ENCODE results near the gene TMEFF2. TPM values are rescaled to one million over a fixed set of nuclear protein-coding genes. Genes with fewer than 3 reads are reported as not detected.

The TMEFF2 gene
- total and polyA plus RNA-seq, 2 of the 8 experiments (the other 6 are each of a cell fraction or from before 2014, with no cell fraction given), result 0.91 to 3.7 TPM

- no peaks in the 10 kb centered on the region for H3K23me2 ChIP-seq (ENCODE audit: low read depth, low read length)
- DNase-seq (ENCODE audit: low read depth in 1 of 2, low spot score in 2 of 2), result no peak
- H3K79me1 ChIP-seq (ENCODE audit: low read depth, low read length), result no peaks in the 10 kb centered on the region
- H4K91ac ChIP-seq (replicated peaks; ENCODE audit: insufficient read length, low read length), result no peak overlapping the region
- H4K8ac ChIP-seq (ENCODE audit: extremely low read depth, insufficient read depth, low read length), result no peak overlapping the region
- H3K27me3 ChIP-seq (replicated peaks in 1 of 4; ENCODE audit: control insufficient read depth in 3 of 4, extremely low read depth in 1 of 4, insufficient read depth in 3 of 4, low read length in 3 of 4), result no peaks in the 10 kb centered on the region
- ChIA-PET CTCF (ENCODE audit: partially characterized antibody) (interaction anchor here (0.6 to 1.0 kb wide), 2 partner anchors 88 to 469 kb away, joined by 3 to 4 read pairs; no protein-coding TSS in a partner anchor), POLR2A (ENCODE audit: partially characterized antibody) (no interaction called here)
- H3K36me3 ChIP-seq (ENCODE audit: control insufficient read depth in 2 of 4, insufficient read depth in 4 of 4, low read length in 3 of 4), result no peaks in the 10 kb centered on the region
- H2BK5ac ChIP-seq (ENCODE audit: low read depth, low read length), result no peak overlapping the region
- H3K9ac ChIP-seq (replicated peaks in 1 of 4; ENCODE audit: extremely low read depth in 1 of 4, low read depth in 3 of 4, low read length in 3 of 4), result no peak overlapping the region
- no peaks in the 10 kb centered on the region for H3K4me1 ChIP-seq (replicated peaks in 1 of 4; ENCODE audit: control insufficient read depth in 3 of 4, insufficient read depth in 4 of 4, low read length in 3 of 4)
- no peak overlapping the region for H3K4me2 ChIP-seq (ENCODE audit: insufficient read depth in 1 of 2, low read depth in 2 of 2, low read length in 2 of 2)
- H2BK120ac ChIP-seq (replicated peaks; ENCODE audit: low read depth, low read length), result no peak overlapping the region
- no peaks in the 10 kb centered on the region for H3K79me2 ChIP-seq (ENCODE audit: control insufficient read depth in 1 of 2, insufficient read depth in 2 of 2, low read length in 2 of 2)
- no peak overlapping the region for H3K56ac ChIP-seq (replicated peaks; ENCODE audit: insufficient read length, low read depth, low read length)
- no peak overlapping the region for H4K5ac ChIP-seq (ENCODE audit: insufficient read length, low read depth, low read length)
- no peak overlapping the region for H2BK20ac ChIP-seq (ENCODE audit: low read length)
- no peak overlapping the region for H3K23ac ChIP-seq (ENCODE audit: insufficient read length)
- no peak overlapping the region for H3K4ac ChIP-seq (replicated peaks; ENCODE audit: insufficient read length, low read depth, low read length)
- H2AK5ac ChIP-seq (ENCODE audit: low read depth, low read length), result no peak overlapping the region
- H3K9me3 ChIP-seq (ENCODE audit: insufficient read depth in 2 of 2, low read depth in 1 of 2, low read length in 1 of 2), result no peaks in the 10 kb centered on the region
- TF ChIP-seq E2F6 (IDR thresholded peaks at IDR 0.05) (no peak), GTF2F1 (IDR thresholded peaks at IDR 0.05; ENCODE audit: borderline replicate concordance, low read depth, low read length) (no peak)
- H3K4me3 ChIP-seq (ENCODE audit: extremely low read depth in 1 of 4, insufficient read depth in 2 of 4, low read depth in 3 of 4, low read length in 4 of 4), result no peak overlapping the region
- no peak overlapping the region for H2AFZ ChIP-seq (ENCODE audit: low read length)
- H2BK15ac ChIP-seq (ENCODE audit: low read length), result no peak overlapping the region
- H3K27ac ChIP-seq (ENCODE audit: low read depth, low read length), result no peak overlapping the region
- no peak overlapping the region for H2BK12ac ChIP-seq (ENCODE audit: low read depth, low read length)
- no peak for FAIRE-seq
- no peak overlapping the region for H3K14ac ChIP-seq (ENCODE audit: insufficient read length)
- H4K20me1 ChIP-seq (replicated peaks in 1 of 2; ENCODE audit: control insufficient read depth in 1 of 2, insufficient read depth in 2 of 2, low read length in 2 of 2), result no peaks in the 10 kb centered on the region
- H3K18ac ChIP-seq (ENCODE audit: extremely low read depth, low read length), result no peak overlapping the region
Measured at GRCh38 chr2:192073878-192074277, 120.9 kb downstream of the TMEFF2 start.

All from H1 (cell line).